ENCODE data around the gene CPN1. TPM values are rescaled to one million over a fixed set of nuclear protein-coding genes. Genes with fewer than 3 reads are reported as not detected.

CPN1 gene
- total and polyA plus RNA-seq, 2 of the 8 experiments (the other 6 are each of a cell fraction or from before 2014, with no cell fraction given) = 0.15 to 0.20 TPM

DNA sequence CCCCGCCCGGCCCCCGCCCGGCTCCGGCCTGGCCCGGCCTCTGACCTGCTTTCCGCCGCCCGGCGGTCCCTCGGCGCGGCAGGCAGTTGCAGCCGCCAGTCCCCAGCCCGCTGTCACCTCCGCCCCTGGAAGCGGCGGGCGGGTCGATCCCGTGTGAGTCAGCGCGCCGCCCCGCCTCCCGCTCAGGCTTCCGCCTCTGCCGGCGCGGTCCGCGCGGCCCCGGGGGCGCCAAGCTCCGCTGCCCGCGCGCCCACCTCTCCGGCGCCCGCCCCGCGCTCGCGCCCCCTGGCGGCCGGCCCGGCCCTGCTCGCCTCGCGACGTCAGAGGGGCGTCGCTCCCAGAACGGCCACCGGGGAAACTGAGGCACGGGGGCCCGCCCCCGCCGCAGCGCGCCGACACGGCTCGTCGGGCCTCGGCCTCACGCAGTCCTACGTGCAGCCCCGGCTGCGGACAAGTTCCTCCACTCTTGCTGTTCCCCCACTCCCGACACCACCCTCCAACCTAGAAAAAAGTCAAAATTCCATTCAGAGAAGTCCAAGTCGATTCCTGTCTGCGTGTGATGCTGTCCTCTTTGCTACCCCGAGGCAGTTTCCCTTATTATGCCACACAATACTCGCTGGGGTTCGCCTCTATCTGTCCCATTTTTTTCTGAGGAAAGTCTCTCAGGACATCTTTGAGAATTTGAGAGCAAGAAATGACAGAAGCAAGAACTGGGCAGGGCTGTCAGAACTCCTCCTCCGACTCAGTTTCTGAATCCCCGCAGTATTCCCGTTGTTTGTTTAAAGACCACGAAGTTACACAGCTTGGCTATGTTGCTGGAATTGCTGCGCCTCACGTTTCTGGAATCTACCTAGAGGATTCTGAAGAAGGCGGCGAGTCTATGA lies 71.6 kb downstream of the CPN1 start, which contains the start of gene DNMBP:
DNMBP (minus strand) TSS at position 155 of the 884 bp plus-strand sequence. CDS start 37,823 bp downstream, outside the sequence.
- H2BK15ac ChIP-seq (ENCODE audit: low read length) = no peak within 1 kb of the TSS
- POLR2A ChIA-PET (ENCODE audit: partially characterized antibody) = interaction anchor here (0.6 to 2.1 kb wide), 5 partner anchors 11 to 105 kb away, joined by 3 to 8 read pairs (median 5); no protein-coding TSS in a partner anchor
- H3K23me2 ChIP-seq (ENCODE audit: low read depth, low read length) = peaks cover 4% of the 10 kb centered on the region; the same call in 1 of the 2 replicates
- no peak within 1 kb of the TSS for H4K5ac ChIP-seq (ENCODE audit: insufficient read length, low read depth, low read length)
- peak within 1 kb of the TSS; percentile 92 for H2AFZ ChIP-seq (ENCODE audit: low read length)
- H3K27me3 ChIP-seq (replicated peaks in 1 of 4; ENCODE audit: control insufficient read depth in 3 of 4, extremely low read depth in 1 of 4, insufficient read depth in 3 of 4, low read length in 3 of 4) = no peaks in the 10 kb centered on the region; a peak in 2 of 7 replicates
- no peak within 1 kb of the TSS for H2BK12ac ChIP-seq (ENCODE audit: low read depth, low read length)
- H3K14ac ChIP-seq (ENCODE audit: insufficient read length) = no peak within 1 kb of the TSS
- H3K4ac ChIP-seq (replicated peaks; ENCODE audit: insufficient read length, low read depth, low read length) = no peak within 1 kb of the TSS
- no peaks in the 10 kb centered on the region; the same call in 1 of the 2 replicates for H3K79me1 ChIP-seq (ENCODE audit: low read depth, low read length)
- no peak within 1 kb of the TSS for H3K27ac ChIP-seq (ENCODE audit: low read depth, low read length)
- no peak within 1 kb of the TSS for H3K23ac ChIP-seq (ENCODE audit: insufficient read length)
- DNase-seq (ENCODE audit: low read depth in 1 of 2, low spot score in 2 of 2) (peak in 1 of 2 experiments; percentile 92), FAIRE-seq (no peak)
- peaks cover 4 to 11% (median 6%) of the 10 kb centered on the region in 4 experiments; a peak in 5 of 7 replicates for H3K4me1 ChIP-seq (replicated peaks in 1 of 4; ENCODE audit: control insufficient read depth in 3 of 4, insufficient read depth in 4 of 4, low read length in 3 of 4)
- CTCF ChIA-PET (ENCODE audit: partially characterized antibody) = interaction anchor here (0.6 to 8.7 kb wide), 24 partner anchors 9 to 164 kb away, joined by 3 to 57 read pairs (median 4); no protein-coding TSS in a partner anchor
- H2BK5ac ChIP-seq (ENCODE audit: low read depth, low read length) = no peak within 1 kb of the TSS
- 25% methylated on average over 28 of the region's 86 CpGs; no CpG with 5 or more reads in 1 of the 2 experiments for WGBS, 2 experiments (ENCODE audit: extremely low coverage in 1 of 2, insufficient coverage in 1 of 2, insufficient read length in 1 of 2, insufficient replicate concordance in 2 of 2, low coverage in 1 of 2, low lambda C conversion rate in 2 of 2, missing lambda C conversion rate in 1 of 2)
- peak within 1 kb of the TSS; percentile 50 to 80 (median 76) for H3K4me3 ChIP-seq (ENCODE audit: extremely low read depth in 1 of 4, insufficient read depth in 2 of 4, low read depth in 3 of 4, low read length in 4 of 4)
- H3K9ac ChIP-seq (replicated peaks in 1 of 4; ENCODE audit: extremely low read depth in 1 of 4, low read depth in 3 of 4, low read length in 3 of 4) = peak within 1 kb of the TSS; percentile 34 to 58 (median 52); a peak in 6 of 7 replicates
- H4K8ac ChIP-seq (ENCODE audit: extremely low read depth, insufficient read depth, low read length) = peak within 1 kb of the TSS; percentile 72; the same call in 1 of the 2 replicates
- H2BK120ac ChIP-seq (replicated peaks; ENCODE audit: low read depth, low read length) = no peak within 1 kb of the TSS
- no peak within 1 kb of the TSS; the same call in 1 of the 2 replicates for H2BK20ac ChIP-seq (ENCODE audit: low read length)
- no peak within 1 kb of the TSS for H4K91ac ChIP-seq (replicated peaks; ENCODE audit: insufficient read length, low read length)
- no peaks in the 10 kb centered on the region for H3K36me3 ChIP-seq (ENCODE audit: control insufficient read depth in 2 of 4, insufficient read depth in 4 of 4, low read length in 3 of 4)
- no peaks in the 10 kb centered on the region for H3K9me3 ChIP-seq (ENCODE audit: insufficient read depth in 2 of 2, low read depth in 1 of 2, low read length in 1 of 2)
- no peak within 1 kb of the TSS for H2AK5ac ChIP-seq (ENCODE audit: low read depth, low read length)
- H3K18ac ChIP-seq (ENCODE audit: extremely low read depth, low read length) = peak within 1 kb of the TSS; percentile 39; the same call in 1 of the 2 replicates
- H3K56ac ChIP-seq (replicated peaks; ENCODE audit: insufficient read length, low read depth, low read length) = no peak within 1 kb of the TSS
- H4K20me1 ChIP-seq (replicated peaks in 1 of 2; ENCODE audit: control insufficient read depth in 1 of 2, insufficient read depth in 2 of 2, low read length in 2 of 2) = peaks cover 0 to 2% of the 10 kb centered on the region in 2 experiments
- peak within 1 kb of the TSS; percentile 75 to 93 for H3K4me2 ChIP-seq (ENCODE audit: insufficient read depth in 1 of 2, low read depth in 2 of 2, low read length in 2 of 2)
- H3K79me2 ChIP-seq (ENCODE audit: control insufficient read depth in 1 of 2, insufficient read depth in 2 of 2, low read length in 2 of 2) = peaks cover 0 to 17% of the 10 kb centered on the region in 2 experiments; a peak in 2 of 4 replicates
- TF ChIP-seq SRF (IDR thresholded peaks at IDR 0.05; ENCODE audit: low read depth, low read length) (no peak), CTCF (IDR thresholded peaks at IDR 0.05; ENCODE audit: control extremely low read depth in 1 of 3, insufficient read depth in 1 of 3, low read depth in 1 of 3, low read length in 3 of 3) (peak; percentile 65 to 85 (median 75)), KDM5A (IDR thresholded peaks at IDR 0.05; ENCODE audit: low read length) (no peak), SP2 (IDR thresholded peaks at IDR 0.05; ENCODE audit: low read length) (no peak), MAFK (IDR thresholded peaks at IDR 0.05; ENCODE audit: low read depth, low read length) (no peak), POLR2AphosphoS5 (IDR thresholded peaks at IDR 0.05; ENCODE audit: low read depth, low read length) (no peak), RNF2 (IDR thresholded peaks at IDR 0.05; ENCODE audit: borderline replicate concordance, low read depth, low read length, missing control alignments, poor library complexity, severe bottlenecking) (no peak), POU5F1 (IDR thresholded peaks at IDR 0.05; ENCODE audit: low read depth, low read length) (no peak)
